ENCODE results near the gene NACC2.

NACC2 gene

GRCh38 chr9:135962696-135963307 is 132.3 kb downstream of the NACC2 start:
- Histone ChIP-seq H3K4me3 (no peak overlapping the region), H3K36me3 (no peaks in the 10 kb centered on the region), H3K27ac (no peak overlapping the region), H3K4me1 (peaks cover 6 to 25% (median 16%) of the 10 kb centered on the region in 4 donors), H3K27me3 (peaks cover 0 to 13% of the 10 kb centered on the region in 2 donors), H3K9me3 (no peaks in the 10 kb centered on the region)
- intact Hi-C loops (cut with DNase I; ENCODE audit: low total_unique reads): loop anchor here (10.0 kb wide), 1 partner anchor 282 kb away; the partner anchor contains the start of gene QSOX2
- TF ChIP-seq, protein P1, sequence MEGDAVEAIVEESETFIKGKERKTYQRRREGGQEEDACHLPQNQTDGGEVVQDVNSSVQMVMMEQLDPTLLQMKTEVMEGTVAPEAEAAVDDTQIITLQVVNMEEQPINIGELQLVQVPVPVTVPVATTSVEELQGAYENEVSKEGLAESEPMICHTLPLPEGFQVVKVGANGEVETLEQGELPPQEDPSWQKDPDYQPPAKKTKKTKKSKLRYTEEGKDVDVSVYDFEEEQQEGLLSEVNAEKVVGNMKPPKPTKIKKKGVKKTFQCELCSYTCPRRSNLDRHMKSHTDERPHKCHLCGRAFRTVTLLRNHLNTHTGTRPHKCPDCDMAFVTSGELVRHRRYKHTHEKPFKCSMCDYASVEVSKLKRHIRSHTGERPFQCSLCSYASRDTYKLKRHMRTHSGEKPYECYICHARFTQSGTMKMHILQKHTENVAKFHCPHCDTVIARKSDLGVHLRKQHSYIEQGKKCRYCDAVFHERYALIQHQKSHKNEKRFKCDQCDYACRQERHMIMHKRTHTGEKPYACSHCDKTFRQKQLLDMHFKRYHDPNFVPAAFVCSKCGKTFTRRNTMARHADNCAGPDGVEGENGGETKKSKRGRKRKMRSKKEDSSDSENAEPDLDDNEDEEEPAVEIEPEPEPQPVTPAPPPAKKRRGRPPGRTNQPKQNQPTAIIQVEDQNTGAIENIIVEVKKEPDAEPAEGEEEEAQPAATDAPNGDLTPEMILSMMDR (IDR thresholded peaks at IDR 0.05): no peak
- DNase-seq: no peak

DNA sequence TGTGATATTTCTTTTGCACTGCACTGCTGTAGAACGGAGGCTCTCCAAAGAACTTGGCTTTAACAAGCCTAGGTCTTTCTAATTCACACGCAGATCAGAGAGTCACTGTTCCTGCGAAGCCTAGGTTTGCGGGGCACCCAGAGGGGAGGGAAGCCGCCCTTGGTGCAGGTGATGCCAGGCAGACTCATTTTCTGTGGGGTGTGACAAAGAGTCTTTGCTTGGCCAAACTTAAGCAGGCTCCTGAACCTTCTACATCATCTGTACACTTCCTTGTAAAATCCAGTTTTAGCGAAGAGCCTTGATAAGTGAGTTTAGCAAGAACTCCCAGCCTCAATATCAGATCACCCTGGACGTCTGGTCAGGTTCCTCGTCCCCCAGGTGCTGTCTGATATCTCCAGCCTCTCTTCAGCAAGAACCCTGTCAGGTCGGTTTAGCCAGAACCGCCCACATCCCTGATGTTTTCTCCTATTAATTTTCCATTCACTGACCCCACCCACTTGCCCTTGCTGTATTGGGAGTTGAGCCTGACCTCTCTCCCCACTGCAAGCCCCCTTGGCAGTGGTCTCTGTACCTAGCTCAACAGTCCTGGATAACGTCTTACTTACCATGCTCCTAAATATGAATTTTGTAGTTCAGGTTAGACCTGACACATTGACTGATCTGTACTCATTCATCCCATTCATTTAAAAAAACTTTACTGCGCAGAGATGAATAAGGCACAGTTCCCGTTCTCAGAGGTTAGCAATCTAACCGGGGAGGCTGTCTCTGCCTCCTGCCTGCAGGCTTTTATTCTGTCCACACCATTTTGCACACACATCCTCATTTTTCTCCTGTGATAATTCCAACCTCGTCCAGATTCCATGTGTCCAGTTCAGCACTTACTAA is 133.0 kb downstream of the NACC2 start:
- intact Hi-C loops (cut with DNase I; ENCODE audit: low total_unique reads): loop anchor here (2.0 to 10.0 kb wide), 2 partner anchors 55 to 283 kb away; partner anchors contain the start of genes CAMSAP1 and QSOX2
- peak overlapping the region in 1 of 2 donors; percentile 5 for H3K27ac ChIP-seq

GRCh38 chr9:135961277-135961715 is 133.8 kb downstream of the NACC2 start, which contains the start of gene UBAC1:
UBAC1 (minus strand) TSS chr9:135961373; CDS start chr9:135961162, 211 bp downstream.
- TF ChIP-seq, protein P1 (IDR thresholded peaks at IDR 0.05): peak; percentile 45 to 63
- H3K27me3 ChIP-seq: peaks cover 0 to 3% of the 10 kb centered on the region in 2 donors
- H3K4me1 ChIP-seq: peaks cover 6 to 25% (median 13%) of the 10 kb centered on the region in 4 donors
- peak; percentile 93 to 97 for DNase-seq
- H3K27ac ChIP-seq: peak within 1 kb of the TSS; percentile 75 to 95
- intact Hi-C loops (cut with DNase I; ENCODE audit: low total_unique reads): loop anchor here (2.0 to 10.0 kb wide), 2 partner anchors 54 to 284 kb away; partner anchors contain the start of genes CAMSAP1 and QSOX2
- H3K36me3 ChIP-seq: no peaks in the 10 kb centered on the region
- H3K4me3 ChIP-seq: peak within 1 kb of the TSS; percentile 96 to 97
- H3K9me3 ChIP-seq: no peaks in the 10 kb centered on the region

More for the DNA sequence above, 133.0 kb downstream of the NACC2 start:
- Histone ChIP-seq H3K36me3 (no peaks in the 10 kb centered on the region), H3K9me3 (no peaks in the 10 kb centered on the region), H3K4me3 (peak overlapping the region; percentile 96 to 97), H3K27me3 (peaks cover 0 to 10% of the 10 kb centered on the region in 2 donors), H3K4me1 (peaks cover 6 to 25% (median 13%) of the 10 kb centered on the region in 4 donors)
- TF ChIP-seq, protein P1 (IDR thresholded peaks at IDR 0.05): no peak
- DNase-seq: no peak

- intact Hi-C loops (cut with DNase I; ENCODE audit: low total_unique reads): loop anchor here (2.0 to 10.0 kb wide), 2 partner anchors 54 to 284 kb away; partner anchors contain the start of genes CAMSAP1 and QSOX2
- TF ChIP-seq, protein P1 (IDR thresholded peaks at IDR 0.05): no peak
- H3K27me3 ChIP-seq: no peaks in the 10 kb centered on the region
- no peaks in the 10 kb centered on the region for H3K36me3 ChIP-seq
- DNase-seq: no peak
- H3K4me1 ChIP-seq: peaks cover 6 to 25% (median 13%) of the 10 kb centered on the region in 4 donors
- no peaks in the 10 kb centered on the region for H3K9me3 ChIP-seq
- H3K27ac ChIP-seq: peak overlapping the region; percentile 75 to 95
- peak overlapping the region; percentile 96 to 97 for H3K4me3 ChIP-seq
Measured at GRCh38 chr9:135960411-135961276, 134.4 kb downstream of the NACC2 start.

Measured in tibial artery (tissue), 4 donors.